CD4-positive, alpha-beta memory T cell (primary cell): ENCODE measurements around the gene TGFA. TPM values are rescaled to one million over a fixed set of nuclear protein-coding genes. Genes with fewer than 3 reads are reported as not detected.
A peak's percentile ranks its signal among the peaks of the same experiment; 100 is the strongest.

Source experiments
- CTCF ChIA-PET: fragments of 350-600 bp; sonication (Branson Sonifier 250); formaldehyde crosslinking; loops from one replicate; lab custom pipeline; 2021; ENCODE audit warnings: inconsistent platforms; ENCODE audit not compliant: partially characterized antibody; lab: Charles Lee
- POLR2A ChIA-PET: fragments of 350-600 bp; sonication (Branson Sonifier 250); formaldehyde crosslinking; loops from one replicate; lab custom pipeline; 2021; ENCODE audit not compliant: partially characterized antibody; lab: Charles Lee
- DNase-seq, 5 donors: peaks; one replicate each; pipeline versions ENCODE4 v3.0.0 to v3.0.0-alpha.2; 2020 to 2022; ENCODE audit warnings: mixed read lengths in 1 of 5
- H3K27ac ChIP-seq: one replicate; pipeline ENCODE4 v1.7.0; 2013; ENCODE audit warnings: low read depth, low read length
- H3K27me3 ChIP-seq: 2 replicates; pipeline ENCODE4 v1.7.0; 2013; ENCODE audit warnings: mild to moderate bottlenecking, low read length, moderate library complexity; ENCODE audit not compliant: insufficient read depth
- H3K36me3 ChIP-seq: 2 replicates; pipeline ENCODE4 v1.7.0; 2013; ENCODE audit warnings: mild to moderate bottlenecking, low read length, moderate library complexity; ENCODE audit not compliant: insufficient read depth
- H3K4me1 ChIP-seq: 2 replicates; pipeline ENCODE4 v1.7.0; 2013; ENCODE audit warnings: mild to moderate bottlenecking, low read length, moderate library complexity; ENCODE audit not compliant: insufficient read depth
- H3K4me3 ChIP-seq, 2 donors: one replicate each; pipeline ENCODE4 v1.7.0; 2013; ENCODE audit warnings: low read length in 2 of 2, mild to moderate bottlenecking in 1 of 2
- H3K9me3 ChIP-seq, 2 donors: one replicate each; pipeline ENCODE4 v1.7.0; 2013; ENCODE audit warnings: low read length in 2 of 2, control low read depth in 1 of 2; ENCODE audit not compliant: control insufficient read depth in 1 of 2
- H3K27ac Mint-ChIP-seq, 7 donors: one replicate each; pipeline ENCODE4 v1.8.0; 2020 to 2021; ENCODE audit warnings: mixed read lengths in 7 of 7, mild to moderate bottlenecking in 6 of 7, inconsistent platforms in 3 of 7, moderate library complexity in 3 of 7
- H3K27me3 Mint-ChIP-seq, 2 donors: one replicate each; pipeline ENCODE4 v1.8.0; 2020 to 2021; ENCODE audit warnings: mixed read lengths in 2 of 2
- H3K36me3 Mint-ChIP-seq, 2 donors: one replicate each; pipeline ENCODE4 v1.8.0; 2020 to 2021; ENCODE audit warnings: mixed read lengths in 2 of 2, inconsistent platforms in 1 of 2, mild to moderate bottlenecking in 1 of 2
- H3K4me1 Mint-ChIP-seq, 4 donors: one replicate each; pipeline ENCODE4 v1.8.0; 2020 to 2021; ENCODE audit warnings: mixed read lengths in 4 of 4, mild to moderate bottlenecking in 1 of 4
- H3K4me3 Mint-ChIP-seq, 8 donors: one replicate each; pipeline ENCODE4 v1.8.0; 2020 to 2021; ENCODE audit warnings: mixed read lengths in 8 of 8, mild to moderate bottlenecking in 7 of 8, moderate library complexity in 6 of 8, inconsistent platforms in 3 of 8
- H3K9me3 Mint-ChIP-seq, 8 donors: one replicate each; pipeline ENCODE4 v1.8.0; 2020 to 2021; ENCODE audit warnings: mixed read lengths in 8 of 8, mild to moderate bottlenecking in 5 of 8, inconsistent platforms in 3 of 8, moderate library complexity in 1 of 8
- intact Hi-C: fragments of 100-400 bp; cut with micrococcal nuclease; formaldehyde crosslinking; loops from one replicate; pipeline ENCODE4 v1.15.1; 2023
- polyA plus RNA-seq, 2 donors: library from polyadenylated mRNA; unstranded; fragments of 300-500 nt; fragmentation: Illumina TruSeq; gene quantifications; one replicate each; pipeline ENCODE4 v1.2.3, GENCODE V29; 2021
- total RNA-seq, 2 experiments: library from RNA; stranded (reverse); gene quantifications; one replicate each; pipeline ENCODE4 v1.2.3, GENCODE V29; 2021

The TGFA gene
- total and polyA plus RNA-seq, 4 experiments from 2014 or later: 0.46 to 4.2 (median 2.3) TPM

GRCh38 chr2:70532244-70532935 is 21.2 kb downstream of the TGFA start:
- Histone ChIP-seq H3K27me3 (no peaks in the 10 kb centered on the region), H3K9me3 (no peaks in the 10 kb centered on the region), H3K4me1 (no peaks in the 10 kb centered on the region), H3K36me3 (no peaks in the 10 kb centered on the region), H3K27ac (no peak overlapping the region), H3K4me3 (no peak overlapping the region)
- intact Hi-C loops: no loop called here
- Mint-ChIP-seq H3K4me3 (no peak overlapping the region), H3K36me3 (peaks cover 2 to 12% of the 10 kb centered on the region in 2 donors), H3K9me3 (peaks cover 0 to 11% (median 10%) of the 10 kb centered on the region in 8 donors), H3K27me3 (peaks cover 2 to 5% of the 10 kb centered on the region in 2 donors), H3K4me1 (peaks cover 0 to 4% (median 0%) of the 10 kb centered on the region in 4 donors), H3K27ac (no peak overlapping the region)
- ChIA-PET CTCF (no interaction called here), POLR2A (no interaction called here)
- no peak for DNase-seq

GRCh38 chr2:70531419-70532086 is 22.1 kb downstream of the TGFA start:
- no peak for DNase-seq
- Histone ChIP-seq H3K27ac (no peak overlapping the region), H3K36me3 (no peaks in the 10 kb centered on the region), H3K9me3 (no peaks in the 10 kb centered on the region), H3K4me1 (no peaks in the 10 kb centered on the region), H3K4me3 (no peak overlapping the region), H3K27me3 (no peaks in the 10 kb centered on the region)
- peaks cover 2 to 5% of the 10 kb centered on the region in 2 donors for H3K27me3 Mint-ChIP-seq
- peaks cover 0 to 9% (median 7%) of the 10 kb centered on the region in 8 donors for H3K9me3 Mint-ChIP-seq
- peaks cover 2 to 11% of the 10 kb centered on the region in 2 donors for H3K36me3 Mint-ChIP-seq
- peak overlapping the region in 1 of 7 donors; percentile 67 for H3K27ac Mint-ChIP-seq
- ChIA-PET POLR2A (no interaction called here), CTCF (no interaction called here)
- intact Hi-C loops: no loop called here
- peaks cover 0 to 4% (median 0%) of the 10 kb centered on the region in 4 donors for H3K4me1 Mint-ChIP-seq
- H3K4me3 Mint-ChIP-seq: peak overlapping the region in 1 of 8 donors; percentile 4

DNA sequence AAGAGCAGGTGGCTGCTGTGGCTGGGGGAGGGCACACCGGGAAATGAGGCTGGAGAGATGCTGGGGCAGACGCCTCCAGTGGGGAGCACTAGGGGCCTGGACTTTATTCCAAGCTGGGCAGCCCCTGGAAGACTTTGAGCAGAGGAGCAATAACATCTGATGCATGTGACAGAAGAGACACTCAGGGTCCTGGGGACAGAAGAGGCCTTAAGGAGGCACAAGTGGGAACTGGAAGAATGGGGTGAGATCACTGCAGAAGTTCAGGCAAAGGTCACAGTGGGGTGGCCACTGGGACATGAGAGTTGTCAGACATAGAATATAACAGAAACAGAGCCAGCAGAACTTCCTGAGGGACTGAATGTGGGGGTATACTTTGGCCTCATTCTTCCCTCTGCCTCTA is 24.0 kb downstream of the TGFA start:
- no peak for DNase-seq
- H3K4me3 ChIP-seq: no peak overlapping the region
- H3K27me3 ChIP-seq: no peaks in the 10 kb centered on the region
- H3K27ac Mint-ChIP-seq: no peak overlapping the region
- ChIA-PET POLR2A (no interaction called here), CTCF (no interaction called here)
- peaks cover 0 to 3% (median 0%) of the 10 kb centered on the region in 8 donors for H3K9me3 Mint-ChIP-seq
- intact Hi-C loops: no loop called here
- no peak overlapping the region for H3K27ac ChIP-seq
- peaks cover 1 to 2% of the 10 kb centered on the region in 2 donors for H3K27me3 Mint-ChIP-seq
- H3K4me1 ChIP-seq: peaks cover 6% of the 10 kb centered on the region
- H3K36me3 ChIP-seq: no peaks in the 10 kb centered on the region
- H3K36me3 Mint-ChIP-seq: peaks cover 0 to 4% of the 10 kb centered on the region in 2 donors
- no peak overlapping the region for H3K4me3 Mint-ChIP-seq
- peaks cover 0 to 11% (median 2%) of the 10 kb centered on the region in 4 donors for H3K4me1 Mint-ChIP-seq
- H3K9me3 ChIP-seq: no peaks in the 10 kb centered on the region

GRCh38 chr2:70528929-70529328 is 24.7 kb downstream of the TGFA start:
- Mint-ChIP-seq H3K4me1 (peaks cover 4 to 18% (median 8%) of the 10 kb centered on the region in 4 donors), H3K36me3 (peaks cover 0 to 4% of the 10 kb centered on the region in 2 donors), H3K9me3 (peaks cover 0 to 3% (median 0%) of the 10 kb centered on the region in 8 donors), H3K4me3 (no peak overlapping the region), H3K27ac (peak overlapping the region in 1 of 7 donors; percentile 23), H3K27me3 (peaks cover 0 to 2% of the 10 kb centered on the region in 2 donors)
- Histone ChIP-seq H3K27me3 (no peaks in the 10 kb centered on the region), H3K9me3 (no peaks in the 10 kb centered on the region), H3K4me3 (no peak overlapping the region), H3K4me1 (peaks cover 13% of the 10 kb centered on the region), H3K27ac (no peak overlapping the region), H3K36me3 (no peaks in the 10 kb centered on the region)
- CTCF ChIA-PET: no interaction called here
- intact Hi-C loops: no loop called here
- no peak for DNase-seq
- POLR2A ChIA-PET: no interaction called here

DNA sequence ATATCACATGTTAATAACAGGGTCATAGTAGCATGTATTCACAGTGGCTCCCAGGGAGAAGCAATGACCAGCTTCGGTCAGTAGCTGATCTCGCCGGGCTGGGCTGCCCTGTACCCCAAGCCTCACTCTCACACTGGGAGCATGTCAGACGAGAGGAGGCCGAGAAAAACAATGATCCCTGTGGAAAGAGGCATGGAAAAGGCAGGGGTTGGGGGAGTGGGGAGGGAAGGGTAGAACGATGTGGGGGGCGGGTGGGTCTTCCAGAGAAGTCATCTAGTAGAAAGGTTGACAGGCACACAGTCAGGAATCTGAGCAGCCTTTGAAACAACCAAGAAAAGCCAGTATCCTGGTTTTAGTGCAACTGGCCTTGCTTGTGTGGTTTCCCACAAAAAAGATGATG is 25.4 kb downstream of the TGFA start:
- Mint-ChIP-seq H3K27ac (no peak overlapping the region), H3K36me3 (peaks cover 0 to 4% of the 10 kb centered on the region in 2 donors), H3K27me3 (peaks cover 0 to 2% of the 10 kb centered on the region in 2 donors), H3K4me1 (peaks cover 10 to 24% (median 15%) of the 10 kb centered on the region in 4 donors), H3K9me3 (peaks cover 0 to 3% (median 0%) of the 10 kb centered on the region in 8 donors), H3K4me3 (no peak overlapping the region)
- Histone ChIP-seq H3K9me3 (no peaks in the 10 kb centered on the region), H3K4me3 (no peak overlapping the region), H3K27me3 (no peaks in the 10 kb centered on the region), H3K36me3 (no peaks in the 10 kb centered on the region), H3K27ac (no peak overlapping the region), H3K4me1 (peaks cover 19% of the 10 kb centered on the region)
- ChIA-PET CTCF (no interaction called here), POLR2A (no interaction called here)
- intact Hi-C loops: no loop called here
- no peak for DNase-seq

DNA sequence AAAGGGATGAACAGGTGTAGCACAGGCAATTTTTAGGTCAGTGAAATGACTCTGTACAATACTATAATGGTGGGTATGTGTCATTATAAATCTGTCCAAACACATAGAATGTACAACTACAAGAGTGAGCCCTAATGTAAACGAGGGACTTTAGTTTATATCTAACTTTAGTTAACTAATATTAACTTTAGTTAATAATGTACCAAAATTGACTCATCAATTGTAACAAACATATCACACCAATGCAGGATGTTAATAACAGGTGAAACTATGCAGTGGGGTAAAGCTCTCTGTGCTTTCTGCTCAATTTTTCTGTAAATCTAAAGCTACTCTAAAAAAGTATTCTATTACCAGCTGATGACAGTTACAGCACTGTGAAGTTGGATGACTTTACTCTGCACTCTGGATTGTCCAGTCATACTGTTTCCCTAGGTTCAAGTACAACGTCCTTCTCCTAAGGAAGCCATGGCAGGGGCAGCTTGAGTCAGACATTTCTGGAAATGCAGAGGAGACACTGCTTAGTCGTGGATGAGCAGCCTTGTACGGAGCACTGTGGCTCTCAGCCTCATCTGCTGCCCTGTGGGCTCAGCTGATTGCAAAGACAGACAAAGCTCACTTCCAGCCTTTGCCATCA is 26.1 kb downstream of the TGFA start:
- Histone ChIP-seq H3K9me3 (no peaks in the 10 kb centered on the region), H3K27ac (no peak overlapping the region), H3K4me3 (no peak overlapping the region), H3K36me3 (no peaks in the 10 kb centered on the region), H3K27me3 (no peaks in the 10 kb centered on the region), H3K4me1 (peaks cover 22% of the 10 kb centered on the region)
- POLR2A ChIA-PET: interaction anchor here (0.6 kb wide), 1 partner anchor 420 kb away, joined by 3 read pairs; no protein-coding TSS in a partner anchor
- CTCF ChIA-PET: no interaction called here
- Mint-ChIP-seq H3K4me1 (peaks cover 11 to 26% (median 17%) of the 10 kb centered on the region in 4 donors), H3K9me3 (peaks cover 0 to 3% (median 0%) of the 10 kb centered on the region in 8 donors), H3K4me3 (no peak overlapping the region), H3K36me3 (peaks cover 0 to 4% of the 10 kb centered on the region in 2 donors), H3K27me3 (peaks cover 0 to 2% of the 10 kb centered on the region in 2 donors), H3K27ac (no peak overlapping the region)
- intact Hi-C loops: no loop called here
- DNase-seq: no peak

DNA sequence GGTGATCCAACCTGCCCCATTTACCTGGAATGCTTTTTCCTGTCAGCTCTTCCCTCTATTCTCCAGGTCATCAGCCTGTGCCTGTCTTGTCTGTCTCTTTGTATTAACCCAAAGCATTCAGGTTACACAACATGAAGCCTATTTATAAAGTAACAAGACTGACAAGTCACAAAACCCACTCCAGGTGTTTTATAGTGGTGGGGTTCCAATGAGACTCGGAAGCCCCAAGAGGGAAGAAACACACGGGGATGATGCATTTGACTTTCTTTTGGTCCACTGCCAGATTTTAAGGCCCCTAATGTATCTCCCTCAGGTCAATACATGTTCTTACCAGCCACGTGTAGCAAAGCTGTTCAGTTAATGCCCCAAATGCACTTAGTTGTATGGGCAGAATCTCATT is 27.5 kb downstream of the TGFA start:
- no peak overlapping the region for H3K4me3 ChIP-seq
- intact Hi-C loops: no loop called here

More for the DNA sequence above, 27.5 kb downstream of the TGFA start:
- no peak for DNase-seq
- H3K4me3 Mint-ChIP-seq: no peak overlapping the region
- Histone ChIP-seq H3K27me3 (no peaks in the 10 kb centered on the region), H3K4me1 (peaks cover 22% of the 10 kb centered on the region), H3K9me3 (no peaks in the 10 kb centered on the region), H3K36me3 (no peaks in the 10 kb centered on the region), H3K27ac (no peak overlapping the region)
- no peaks in the 10 kb centered on the region for H3K36me3 Mint-ChIP-seq
- H3K4me1 Mint-ChIP-seq: peaks cover 11 to 21% (median 17%) of the 10 kb centered on the region in 4 donors
- H3K9me3 Mint-ChIP-seq: no peaks in the 10 kb centered on the region
- POLR2A ChIA-PET: no interaction called here
- peaks cover 0 to 2% of the 10 kb centered on the region in 2 donors for H3K27me3 Mint-ChIP-seq
- H3K27ac Mint-ChIP-seq: peak overlapping the region in 2 of 7 donors; percentile 32 to 86
- CTCF ChIA-PET: no interaction called here
